Endothelial cell of umbilical vein (primary cell): Measurements from ENCODE around the gene SMKR1. TPM values are rescaled to one million over a fixed set of nuclear protein-coding genes. Genes with fewer than 3 reads are reported as not detected.

Experiments used
- BruUV-seq: library from RNA; stranded (reverse); fragments of 400-500 nt; replicated peaks from 2 replicates; lab custom pipeline; 2021; lab: Mats Ljungman, UMichigan
- CTCF ChIA-PET: fragments of 300-600, 350-600 bp; sonication (Branson Sonifier 250); formaldehyde crosslinking; loops from one replicate; lab custom pipeline; 2021; ENCODE audit warnings: antibody characterized with exemption, inconsistent platforms; lab: Charles Lee
- POLR2A ChIA-PET: fragments of 300-600, 350-600 bp; sonication (Branson Sonifier 250); formaldehyde crosslinking; loops from one replicate; lab custom pipeline; 2021; ENCODE audit warnings: antibody characterized with exemption, inconsistent platforms; lab: Charles Lee
- DNase-seq: peaks from one replicate; pipeline ENCODE4 v3.0.0-alpha.2; 2011; ENCODE audit warnings: low read depth, low spot score
- FAIRE-seq: peaks from 2 replicates; lab custom pipeline; 2011; peaks lifted over from hg19 to GRCh38; lab: Jason Lieb, UNC
- H2AFZ ChIP-seq: 2 replicates; pipeline ENCODE4 v1.6.0; 2012; ENCODE audit warnings: low read depth, low read length, control low read depth, inconsistent platforms
- H3K27ac ChIP-seq: 2 replicates; pipeline ENCODE4 v1.5.1; 2011; ENCODE audit warnings: low read depth, mild to moderate bottlenecking, control low read depth, low read length, moderate library complexity; ENCODE audit not compliant: insufficient read depth
- H3K27me3 ChIP-seq, 2 experiments: 2 replicates each; pipeline versions ENCODE4 v1.6.0 to v1.6.1; 2011; ENCODE audit warnings: low read length in 2 of 2, mixed read lengths in 1 of 2; ENCODE audit not compliant: control insufficient read depth in 2 of 2, insufficient read depth in 2 of 2
- H3K36me3 ChIP-seq, 2 experiments: 2 replicates in 1 of 2; 3 replicates in 1 of 2; pipeline ENCODE4 v1.5.1; 2011; ENCODE audit warnings: low read length in 2 of 2, mild to moderate bottlenecking in 1 of 2, moderate library complexity in 1 of 2; ENCODE audit not compliant: control insufficient read depth in 2 of 2, insufficient read depth in 2 of 2; ENCODE audit errors: extremely low read depth in 1 of 2
- H3K4me1 ChIP-seq: 3 replicates; pipeline ENCODE4 v1.5.1; 2011; ENCODE audit warnings: mild to moderate bottlenecking, low read length; ENCODE audit not compliant: control insufficient read depth, insufficient read depth; ENCODE audit errors: extremely low read depth
- H3K4me2 ChIP-seq: 2 replicates; pipeline ENCODE4 v1.6.1; 2011; ENCODE audit warnings: low read length, control low read depth, mixed read lengths; ENCODE audit not compliant: insufficient read depth
- H3K4me3 ChIP-seq, 3 experiments: fragments of 200-600 bp in 1 of 3; sonication (generic), shearing (Covaris generic) in 1 of 3; replicated peaks in 1 of 3; 2 replicates each; pipeline ENCODE4 v1.5.1; 2011 to 2016; ENCODE audit warnings: control low read depth in 3 of 3, low read length in 3 of 3, mild to moderate bottlenecking in 2 of 3, inconsistent platforms in 1 of 3, low read depth in 1 of 3, moderate library complexity in 1 of 3; ENCODE audit not compliant: insufficient read depth in 1 of 3
- H3K79me2 ChIP-seq: 2 replicates; pipeline ENCODE4 v1.6.0; 2012; ENCODE audit warnings: low read length, inconsistent platforms; ENCODE audit not compliant: control insufficient read depth, insufficient read depth
- H3K9ac ChIP-seq: replicated peaks from 2 replicates; pipeline ENCODE3; 2011; ENCODE audit warnings: low read length, control low read depth; ENCODE audit not compliant: insufficient read depth; ENCODE audit errors: extremely low read depth
- H3K9me1 ChIP-seq: replicated peaks from 3 replicates; pipeline ENCODE4 v1.6.0; 2011; ENCODE audit warnings: mild to moderate bottlenecking, low read length; ENCODE audit not compliant: control insufficient read depth, insufficient read depth; ENCODE audit errors: extremely low read depth
- H3K9me3 ChIP-seq: replicated peaks from 2 replicates; pipeline ENCODE4 v1.5.1; 2012; ENCODE audit warnings: low read length, inconsistent platforms; ENCODE audit not compliant: control insufficient read depth, insufficient read depth
- H4K20me1 ChIP-seq: replicated peaks from 2 replicates; pipeline ENCODE3; 2011; ENCODE audit warnings: mild to moderate bottlenecking, low read length; ENCODE audit not compliant: control insufficient read depth, insufficient read depth; ENCODE audit errors: extremely low read depth
- EZH2 ChIP-seq: IDR thresholded peaks from 2 replicates; pipeline ENCODE4 v1.6.1; 2012; ENCODE audit warnings: borderline replicate concordance, low read depth, mild to moderate bottlenecking, moderate library complexity, low read length, inconsistent platforms; ENCODE audit not compliant: severe bottlenecking
- GATA2 ChIP-seq: IDR thresholded peaks from 2 replicates; pipeline ENCODE4 v1.7.0; 2011; ENCODE audit warnings: low read depth, mild to moderate bottlenecking, moderate library complexity, mixed read lengths, low read length; ENCODE audit not compliant: insufficient read length, insufficient read depth
- POLR2AphosphoS5 ChIP-seq: IDR thresholded peaks from 2 replicates; pipeline ENCODE4 v1.6.1; 2012; ENCODE audit warnings: low read depth, mild to moderate bottlenecking, control low read depth, low read length, moderate library complexity; ENCODE audit not compliant: insufficient read depth
- dilution Hi-C: fragments of 300-500 bp; cut with MboI; formaldehyde crosslinking; loops from one replicate; pipeline ENCODE4 v1.15.0; 2019; ENCODE audit warnings: low sequenced_read_pairs; ENCODE audit not compliant: extremely low pct_ligation_motif_present
- intact Hi-C: fragments of 100-400 bp; cut with micrococcal nuclease; formaldehyde crosslinking; loops from one replicate; pipeline ENCODE4 v1.10.0; 2022
- polyA plus RNA-seq, 4 experiments: library from polyadenylated mRNA; depleted of rRNA in 3 of 4; stranded (reverse) in 3 of 4; unstranded in 1 of 4; fragments of >200 nt; gene quantifications; 2 replicates each; pipeline versions ENCODE4 v1.2.1 to v1.2.3, GENCODE V29; 2011 to 2012; ENCODE audit warnings: missing spikeins in 1 of 4
- total RNA-seq: library from RNA; stranded (reverse); gene quantifications from 2 replicates; pipeline ENCODE4 v1.2.3, GENCODE V29; 2021
- TF ChIP-seq, protein P1 (sequence below): IDR thresholded peaks from 2 replicates; pipeline ENCODE4 v1.6.1; 2011; ENCODE audit not compliant: insufficient read depth, insufficient read length
- TF ChIP-seq, protein P2 (sequence below), 2 donors: IDR thresholded peaks; 1 replicate in 1 of 2; 2 replicates in 1 of 2; pipeline ENCODE4 v1.5.1; 2011; ENCODE audit warnings: low read length in 2 of 2, mild to moderate bottlenecking in 2 of 2, moderate library complexity in 2 of 2, control low read depth in 1 of 2, inconsistent platforms in 1 of 2, low read depth in 1 of 2; ENCODE audit not compliant: insufficient read depth in 1 of 2; ENCODE audit errors: extremely low read depth in 1 of 2

Gene SMKR1
- total and polyA plus RNA-seq, 2 donors (not counting 3 experiments of a cell fraction or from before 2014, with no cell fraction given), result 0.64 TPM; not detected in 1

- Histone ChIP-seq H3K4me3 (no peak overlapping the region), H3K9ac (no peak overlapping the region), H3K9me1 (no peaks in the 10 kb centered on the region), H3K27me3 (peaks cover 2% of the 10 kb centered on the region in 2 experiments), H3K4me2 (no peak overlapping the region), H4K20me1 (no peaks in the 10 kb centered on the region), H3K9me3 (no peaks in the 10 kb centered on the region), H3K36me3 (no peaks in the 10 kb centered on the region), H3K27ac (no peak overlapping the region), H2AFZ (no peak overlapping the region), H3K79me2 (no peaks in the 10 kb centered on the region), H3K4me1 (no peaks in the 10 kb centered on the region)
- ChIA-PET CTCF (no interaction called here), POLR2A (no interaction called here)
- dilution Hi-C loops, result no loop called here
- BruUV-seq, result no TSS peak
- FAIRE-seq (no peak), DNase-seq (no peak)
- TF ChIP-seq POLR2AphosphoS5 (no peak), GATA2 (no peak), EZH2 (no peak)
- TF ChIP-seq, protein P1, sequence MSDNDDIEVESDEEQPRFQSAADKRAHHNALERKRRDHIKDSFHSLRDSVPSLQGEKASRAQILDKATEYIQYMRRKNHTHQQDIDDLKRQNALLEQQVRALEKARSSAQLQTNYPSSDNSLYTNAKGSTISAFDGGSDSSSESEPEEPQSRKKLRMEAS, result no peak
- TF ChIP-seq, protein P2, sequence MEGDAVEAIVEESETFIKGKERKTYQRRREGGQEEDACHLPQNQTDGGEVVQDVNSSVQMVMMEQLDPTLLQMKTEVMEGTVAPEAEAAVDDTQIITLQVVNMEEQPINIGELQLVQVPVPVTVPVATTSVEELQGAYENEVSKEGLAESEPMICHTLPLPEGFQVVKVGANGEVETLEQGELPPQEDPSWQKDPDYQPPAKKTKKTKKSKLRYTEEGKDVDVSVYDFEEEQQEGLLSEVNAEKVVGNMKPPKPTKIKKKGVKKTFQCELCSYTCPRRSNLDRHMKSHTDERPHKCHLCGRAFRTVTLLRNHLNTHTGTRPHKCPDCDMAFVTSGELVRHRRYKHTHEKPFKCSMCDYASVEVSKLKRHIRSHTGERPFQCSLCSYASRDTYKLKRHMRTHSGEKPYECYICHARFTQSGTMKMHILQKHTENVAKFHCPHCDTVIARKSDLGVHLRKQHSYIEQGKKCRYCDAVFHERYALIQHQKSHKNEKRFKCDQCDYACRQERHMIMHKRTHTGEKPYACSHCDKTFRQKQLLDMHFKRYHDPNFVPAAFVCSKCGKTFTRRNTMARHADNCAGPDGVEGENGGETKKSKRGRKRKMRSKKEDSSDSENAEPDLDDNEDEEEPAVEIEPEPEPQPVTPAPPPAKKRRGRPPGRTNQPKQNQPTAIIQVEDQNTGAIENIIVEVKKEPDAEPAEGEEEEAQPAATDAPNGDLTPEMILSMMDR (IDR thresholded peaks at IDR 0.05; ENCODE audit: extremely low read depth in 1 of 2, insufficient read depth in 1 of 2, low read depth in 1 of 2, low read length in 2 of 2), result no peak
- intact Hi-C loops, result no loop called here
Observed at GRCh38 chr7:129544700-129545099, 42.4 kb downstream of the SMKR1 start.
